GM19463 (cell line): ENCODE data around the gene ARHGEF3.
"Not testable (repeated sequence)": the region's sequence is repeated elsewhere in the genome, so short reads cannot be mapped to it uniquely, and the experiment has no call there.

Experiments
- ATAC-seq: cut with Tn5 transposase; IDR thresholded peaks from one replicate; pipeline ENCODE4 v1.9.1; 2021; ENCODE audit warnings: mild to moderate bottlenecking, moderate library complexity; ENCODE audit not compliant: unreplicated experiment

ARHGEF3 gene

GRCh38 chr3:56747150-56747549 is 54.6 kb downstream of the ARHGEF3 start:
- no peak for ATAC-seq

GRCh38 chr3:56744016-56744415 is 57.7 kb downstream of the ARHGEF3 start:
- no peak for ATAC-seq

GRCh38 chr3:56742887-56743286 is 58.9 kb downstream of the ARHGEF3 start:
- ATAC-seq, result no peak

- no peak for ATAC-seq
These were observed 62.7 kb downstream of the ARHGEF3 start for GRCh38 chr3:56739036-56739435.

- no peak for ATAC-seq
These were observed 64.7 kb downstream of the ARHGEF3 start for GRCh38 chr3:56737006-56737405.

GRCh38 chr3:56732109-56732508 is 69.6 kb downstream of the ARHGEF3 start:
- no peak for ATAC-seq

GRCh38 chr3:56725175-56725574 is 76.6 kb downstream of the ARHGEF3 start:
- ATAC-seq, result peak; percentile 96

- ATAC-seq, result no peak
These were observed 77.1 kb downstream of the ARHGEF3 start for GRCh38 chr3:56724676-56725075.

- no peak for ATAC-seq
These were observed 80.9 kb downstream of the ARHGEF3 start for GRCh38 chr3:56720849-56721248.

- ATAC-seq, result not testable (repeated sequence)
These were observed 82.9 kb downstream of the ARHGEF3 start for GRCh38 chr3:56718809-56719208.

- no peak for ATAC-seq
These were observed 90.4 kb downstream of the ARHGEF3 start for GRCh38 chr3:56711344-56711743.

- ATAC-seq, result not testable (repeated sequence)
These were observed 94.3 kb downstream of the ARHGEF3 start for GRCh38 chr3:56707412-56707811.

- no peak for ATAC-seq
These were observed 95.1 kb downstream of the ARHGEF3 start for GRCh38 chr3:56706629-56707028.

- ATAC-seq, result no peak
These were observed 97.0 kb downstream of the ARHGEF3 start for GRCh38 chr3:56704706-56705105.

GRCh38 chr3:56702490-56703315 is 99.0 kb downstream of the ARHGEF3 start:
- no peak for ATAC-seq

GRCh38 chr3:56700151-56700550 is 101.6 kb downstream of the ARHGEF3 start:
- ATAC-seq, result no peak

GRCh38 chr3:56694867-56695683 is 106.7 kb downstream of the ARHGEF3 start:
- ATAC-seq, result no peak

GRCh38 chr3:56693750-56694149 is 108.0 kb downstream of the ARHGEF3 start:
- no peak for ATAC-seq

GRCh38 chr3:56692520-56693433 is 109.0 kb downstream of the ARHGEF3 start:
- peak; percentile 76 for ATAC-seq

- not testable (repeated sequence) for ATAC-seq
These were observed 109.8 kb downstream of the ARHGEF3 start for GRCh38 chr3:56692001-56692365.
